H7 (cell line): ENCODE measurements around the gene RHOA. TPM values are rescaled to one million over a fixed set of nuclear protein-coding genes. Genes with fewer than 3 reads are reported as not detected.
"Not testable (repeated sequence)": the region's sequence is repeated elsewhere in the genome, so short reads cannot be mapped to it uniquely, and the experiment has no call there.

Experiments used
- DNase-seq: peaks from one replicate; pipeline ENCODE4 v3.0.0; 2012
- H3K27me3 ChIP-seq: 2 replicates; pipeline ENCODE4 v1.6.0; 2011; ENCODE audit warnings: mild to moderate bottlenecking, low read length; ENCODE audit not compliant: control insufficient read depth, insufficient read depth
- H3K36me3 ChIP-seq: replicated peaks from 2 replicates; pipeline ENCODE4 v1.5.1; 2011; ENCODE audit warnings: low read length; ENCODE audit not compliant: control insufficient read depth, insufficient read depth
- H3K4me3 ChIP-seq: 2 replicates; pipeline ENCODE4 v1.5.1; 2011; ENCODE audit warnings: low read depth, mild to moderate bottlenecking, control low read depth, low read length, moderate library complexity; ENCODE audit not compliant: insufficient read depth
- total RNA-seq: library from RNA; depleted of rRNA; stranded (reverse); fragments of >200 nt; shearing (Covaris generic); gene quantifications from 2 replicates; pipeline ENCODE4 v1.2.3, GENCODE V29; 2014

The RHOA gene
- total RNA-seq, 1 experiment from 2014 or later, result 377 TPM

DNA sequence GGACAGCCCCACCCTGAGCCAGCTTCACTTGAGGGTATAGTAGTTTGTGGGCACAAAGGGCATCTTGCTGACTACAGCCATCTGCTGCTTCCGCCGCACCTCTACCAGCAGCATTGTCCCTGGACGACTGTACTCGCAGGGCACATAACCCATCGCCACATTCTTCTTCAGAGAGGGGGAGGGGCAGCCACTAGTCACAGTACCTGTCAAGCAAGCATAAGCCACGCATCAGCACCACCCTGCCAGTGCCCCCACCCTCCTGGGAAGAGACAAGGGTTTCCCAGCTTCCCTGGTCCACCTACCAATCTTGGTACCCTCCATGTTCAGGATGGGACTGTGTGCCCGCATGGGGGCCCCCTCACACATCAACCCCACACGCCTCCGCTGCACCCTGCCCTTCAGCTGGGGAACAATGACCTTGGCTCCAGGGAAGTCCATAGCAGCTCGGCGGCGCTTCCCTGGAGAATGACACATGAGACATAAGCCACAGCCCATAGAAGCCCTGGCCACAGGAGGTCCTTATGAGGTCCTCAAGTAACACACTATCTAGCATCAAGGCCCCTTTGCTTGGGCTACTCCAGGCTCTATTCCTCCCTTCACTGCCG is 5.8 kb upstream of the RHOA start:
- peak; percentile 52 for DNase-seq
- no peak overlapping the region for H3K4me3 ChIP-seq
- no peaks in the 10 kb centered on the region for H3K27me3 ChIP-seq
- H3K36me3 ChIP-seq, result peaks cover 8% of the 10 kb centered on the region

DNA sequence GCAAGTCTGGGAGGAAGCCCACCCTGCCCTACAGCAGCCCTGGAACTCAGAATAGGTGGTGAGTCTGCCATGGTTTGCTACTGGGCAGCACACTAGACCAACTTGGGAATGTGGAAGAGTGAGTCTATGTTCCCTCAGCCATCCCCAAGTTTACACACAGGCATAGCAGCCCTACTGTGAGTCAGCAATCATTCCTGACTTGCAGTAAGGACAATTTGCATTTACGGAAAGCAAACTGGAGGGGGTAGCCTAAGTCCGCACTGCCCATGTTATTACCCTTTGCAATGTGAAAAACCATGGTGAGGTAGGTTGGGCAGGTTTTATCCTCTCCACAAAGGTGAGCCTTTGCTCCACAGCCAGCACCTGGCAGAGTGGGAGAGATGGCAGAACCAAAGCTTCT is 5.1 kb upstream of the RHOA start:
- Histone ChIP-seq H3K36me3 (peaks cover 8% of the 10 kb centered on the region), H3K4me3 (no peak overlapping the region), H3K27me3 (no peaks in the 10 kb centered on the region)
- no peak for DNase-seq

DNA sequence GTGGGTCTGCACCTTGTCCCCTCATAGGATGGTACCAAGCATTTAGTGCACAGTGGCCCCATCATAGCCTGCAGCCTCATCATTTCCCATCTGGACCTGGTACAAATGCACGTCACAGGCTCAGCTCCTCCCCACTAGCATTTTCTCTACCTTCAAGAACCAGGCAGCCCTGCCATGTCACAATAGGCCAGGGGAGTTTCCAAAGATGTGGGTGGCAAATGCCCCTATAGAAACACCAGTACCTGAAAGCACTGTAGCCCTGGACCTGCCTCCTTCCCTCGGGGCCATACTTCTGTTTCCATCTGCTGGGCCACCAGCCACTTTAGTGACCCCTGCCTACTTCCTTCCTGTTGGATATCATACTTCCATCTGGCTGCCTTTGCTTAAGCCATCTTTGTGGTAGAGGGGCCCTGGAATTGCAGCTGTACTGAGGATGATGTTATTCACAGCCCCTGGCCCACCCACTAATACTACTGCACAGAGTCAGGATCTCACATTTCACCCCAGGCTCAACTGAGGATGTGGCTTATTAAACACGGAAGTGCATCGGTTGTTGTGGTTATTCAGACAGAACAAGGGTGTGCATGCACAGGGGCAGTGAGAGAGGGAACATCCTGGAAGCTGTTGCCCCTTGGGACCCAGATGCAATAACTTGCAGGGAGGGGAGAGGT is 4.3 kb upstream of the RHOA start:
- no peaks in the 10 kb centered on the region for H3K27me3 ChIP-seq
- H3K36me3 ChIP-seq, result peaks cover 8% of the 10 kb centered on the region
- H3K4me3 ChIP-seq, result no peak overlapping the region
- DNase-seq, result no peak

DNA sequence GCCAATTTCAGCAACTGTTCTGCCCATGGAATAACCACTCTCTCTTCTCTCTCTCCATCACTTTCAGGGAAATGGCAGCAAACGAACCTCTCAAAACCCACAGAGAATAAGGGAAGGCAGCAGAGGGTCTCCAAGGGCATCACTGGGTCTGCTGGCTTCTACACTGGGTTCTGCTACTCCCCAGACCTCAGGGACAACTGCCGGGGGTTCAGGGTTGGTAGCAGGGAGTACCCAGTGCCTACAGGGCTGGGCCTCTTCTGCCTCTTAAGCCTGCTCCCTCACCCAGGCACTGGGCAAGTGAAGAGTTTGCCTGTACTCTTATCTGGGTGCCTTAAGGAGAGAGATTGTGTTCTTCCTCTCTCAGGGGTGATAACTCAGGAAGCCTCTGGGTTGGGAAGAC is 3.0 kb upstream of the RHOA start:
- no peak for DNase-seq
- Histone ChIP-seq H3K27me3 (no peaks in the 10 kb centered on the region), H3K36me3 (peaks cover 8% of the 10 kb centered on the region), H3K4me3 (no peak overlapping the region)

DNA sequence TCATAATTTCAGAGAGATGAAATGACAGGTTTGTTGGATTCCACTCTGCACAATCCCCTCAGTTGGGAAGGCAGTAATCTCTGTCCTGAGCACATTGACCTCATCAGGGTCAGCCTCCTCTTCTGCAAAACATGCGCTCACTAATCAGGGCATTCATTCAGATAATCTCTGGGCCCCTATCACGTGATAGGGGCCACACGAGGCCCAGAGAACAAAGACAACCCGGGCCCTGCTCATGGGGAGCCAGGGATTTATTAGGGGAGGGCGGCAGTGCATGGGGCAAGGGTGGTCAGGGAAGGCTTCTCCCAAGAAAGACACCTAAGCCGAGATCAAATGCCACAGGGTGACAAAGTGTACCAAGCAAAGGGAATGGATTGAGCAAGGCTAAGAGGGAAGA is 1.6 kb upstream of the RHOA start:
- no peak for DNase-seq
- Histone ChIP-seq H3K27me3 (no peaks in the 10 kb centered on the region), H3K4me3 (no peak overlapping the region), H3K36me3 (peaks cover 4% of the 10 kb centered on the region; the same call in 1 of the 2 replicates)

DNA sequence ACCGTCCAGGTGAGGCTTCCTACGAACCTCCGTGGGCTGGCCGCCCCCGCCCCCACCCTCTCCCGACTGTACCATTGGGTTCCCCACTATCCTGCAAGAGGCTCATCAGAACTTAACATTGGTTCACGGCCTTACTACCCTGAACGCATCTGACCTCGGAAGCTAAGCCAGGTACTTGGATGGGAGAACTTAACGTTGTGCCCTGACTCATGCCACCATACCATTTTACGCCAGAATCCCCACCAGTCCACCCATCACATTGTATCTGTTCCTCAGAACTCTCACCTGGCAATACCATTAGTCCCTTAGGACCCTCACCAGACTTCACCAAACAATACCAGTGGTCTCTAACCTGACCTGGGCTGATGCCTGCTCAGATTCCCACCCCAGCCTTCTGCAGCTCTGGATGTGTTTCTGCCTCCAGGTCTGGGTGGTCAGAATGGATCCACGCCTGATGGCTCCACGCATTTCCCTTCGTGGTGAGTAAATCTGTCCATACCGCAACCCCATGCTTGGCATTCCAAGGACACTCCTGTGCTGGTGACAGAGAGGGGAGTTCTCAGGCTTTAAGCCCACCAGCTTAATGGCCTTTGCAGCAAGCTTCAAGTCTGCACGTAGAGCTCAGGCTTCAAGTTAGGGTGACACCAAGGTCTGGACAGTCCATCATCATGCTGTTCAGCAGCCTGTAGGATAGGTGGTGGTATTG is 1.0 kb upstream of the RHOA start:
- DNase-seq, result no peak
- peaks cover 4% of the 10 kb centered on the region; the same call in 1 of the 2 replicates for H3K36me3 ChIP-seq
- peak overlapping the region; percentile 85 for H3K4me3 ChIP-seq
- H3K27me3 ChIP-seq, result no peaks in the 10 kb centered on the region

DNA sequence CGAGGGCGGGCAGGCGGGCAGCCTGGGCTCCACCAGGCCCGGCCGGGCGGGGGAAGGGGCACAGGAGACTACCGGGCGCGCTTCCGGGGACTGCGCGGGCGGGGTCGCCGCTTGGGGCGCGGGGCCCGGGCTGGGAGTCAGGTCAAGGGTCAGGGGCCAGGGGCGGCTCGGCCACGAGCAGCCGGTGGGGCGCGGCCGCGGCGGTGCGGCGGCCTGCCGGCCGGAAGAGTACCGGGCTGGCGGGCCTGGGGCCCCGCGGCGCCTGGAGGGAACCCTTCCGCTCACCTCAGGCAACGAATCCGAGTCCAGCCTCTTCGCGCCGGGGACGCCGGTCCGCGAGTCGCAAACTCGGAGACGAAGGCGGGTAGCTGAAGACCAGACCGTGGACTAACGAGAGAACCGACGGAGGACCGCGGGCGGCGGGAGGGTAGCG is 225 bp downstream of the RHOA start:
- Histone ChIP-seq H3K36me3 (peaks cover 4% of the 10 kb centered on the region; the same call in 1 of the 2 replicates), H3K4me3 (peak overlapping the region; percentile 85), H3K27me3 (no peaks in the 10 kb centered on the region)
- peak; percentile 93 for DNase-seq

DNA sequence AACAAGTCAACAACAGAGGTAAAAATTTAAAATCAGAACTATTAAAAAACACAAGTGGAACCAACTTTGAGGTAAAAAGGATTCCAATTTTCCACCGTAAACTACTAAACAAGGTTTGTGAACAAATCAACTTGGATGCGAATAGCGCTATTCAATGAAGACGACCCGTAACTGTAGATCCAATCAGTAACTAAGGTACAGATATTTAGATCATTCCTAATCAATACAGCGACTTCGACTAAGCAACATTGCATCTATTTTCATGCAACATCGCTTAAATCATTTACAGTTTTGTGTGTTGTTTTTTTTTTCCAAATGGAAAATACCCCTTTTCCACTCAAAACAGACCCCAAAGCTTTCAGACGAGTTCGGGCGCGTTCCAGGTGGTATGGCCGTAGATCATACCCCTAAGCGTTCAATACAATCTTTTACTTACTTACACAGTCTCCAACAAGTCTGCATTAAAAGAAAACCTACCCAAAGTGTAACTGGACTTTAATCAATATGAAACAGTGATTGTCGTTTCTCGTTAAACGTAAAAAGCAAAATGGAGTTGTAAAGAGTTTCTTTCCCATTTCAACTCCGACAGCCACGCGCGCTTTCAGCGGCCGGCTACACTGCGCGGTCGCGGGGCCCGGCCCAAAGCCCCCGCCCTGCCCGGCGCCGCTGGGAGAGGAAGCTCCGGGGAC is 786 bp downstream of the RHOA start:
- Histone ChIP-seq H3K4me3 (peak overlapping the region; percentile 85), H3K27me3 (no peaks in the 10 kb centered on the region), H3K36me3 (peaks cover 3% of the 10 kb centered on the region; the same call in 1 of the 2 replicates)
- no peak for DNase-seq

DNA sequence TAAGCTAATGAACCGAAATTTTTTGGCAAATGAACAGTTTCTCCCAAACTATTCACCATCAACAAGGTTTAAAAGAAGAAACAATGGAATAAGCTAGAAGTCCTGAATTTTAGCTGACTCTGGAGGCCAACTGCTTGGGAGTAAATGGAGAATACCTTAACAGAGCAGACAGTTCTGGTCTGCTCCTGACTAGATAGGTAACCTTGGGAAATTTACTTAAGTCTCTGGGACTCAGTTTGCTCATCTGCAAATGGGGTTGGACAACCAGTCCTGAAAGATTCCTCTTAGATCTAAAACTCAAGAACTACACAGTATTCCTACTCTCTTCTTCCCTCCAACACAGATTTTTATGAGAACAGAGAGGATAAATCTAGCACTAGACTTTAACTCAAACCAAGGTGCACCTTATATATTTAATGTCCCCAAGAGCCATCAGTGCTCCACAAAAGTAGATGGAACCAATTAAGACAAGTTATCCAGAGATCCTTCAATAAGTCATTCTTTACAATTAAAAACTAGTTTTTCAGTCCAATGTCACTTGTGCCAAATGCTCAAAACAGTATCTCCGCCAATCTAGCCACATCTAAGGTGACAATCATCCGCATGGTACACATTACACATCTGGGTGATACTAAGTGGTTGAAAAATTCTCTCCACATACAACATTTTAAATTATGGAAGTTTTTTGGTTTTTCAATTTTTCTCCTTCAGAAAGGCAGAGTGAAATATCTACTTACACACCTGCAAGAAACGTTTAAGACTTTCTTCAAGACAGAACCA is 1.5 kb downstream of the RHOA start:
- DNase-seq, result no peak
- H3K4me3 ChIP-seq, result peak overlapping the region; percentile 85
- peaks cover 3% of the 10 kb centered on the region; the same call in 1 of the 2 replicates for H3K36me3 ChIP-seq
- no peaks in the 10 kb centered on the region for H3K27me3 ChIP-seq

DNA sequence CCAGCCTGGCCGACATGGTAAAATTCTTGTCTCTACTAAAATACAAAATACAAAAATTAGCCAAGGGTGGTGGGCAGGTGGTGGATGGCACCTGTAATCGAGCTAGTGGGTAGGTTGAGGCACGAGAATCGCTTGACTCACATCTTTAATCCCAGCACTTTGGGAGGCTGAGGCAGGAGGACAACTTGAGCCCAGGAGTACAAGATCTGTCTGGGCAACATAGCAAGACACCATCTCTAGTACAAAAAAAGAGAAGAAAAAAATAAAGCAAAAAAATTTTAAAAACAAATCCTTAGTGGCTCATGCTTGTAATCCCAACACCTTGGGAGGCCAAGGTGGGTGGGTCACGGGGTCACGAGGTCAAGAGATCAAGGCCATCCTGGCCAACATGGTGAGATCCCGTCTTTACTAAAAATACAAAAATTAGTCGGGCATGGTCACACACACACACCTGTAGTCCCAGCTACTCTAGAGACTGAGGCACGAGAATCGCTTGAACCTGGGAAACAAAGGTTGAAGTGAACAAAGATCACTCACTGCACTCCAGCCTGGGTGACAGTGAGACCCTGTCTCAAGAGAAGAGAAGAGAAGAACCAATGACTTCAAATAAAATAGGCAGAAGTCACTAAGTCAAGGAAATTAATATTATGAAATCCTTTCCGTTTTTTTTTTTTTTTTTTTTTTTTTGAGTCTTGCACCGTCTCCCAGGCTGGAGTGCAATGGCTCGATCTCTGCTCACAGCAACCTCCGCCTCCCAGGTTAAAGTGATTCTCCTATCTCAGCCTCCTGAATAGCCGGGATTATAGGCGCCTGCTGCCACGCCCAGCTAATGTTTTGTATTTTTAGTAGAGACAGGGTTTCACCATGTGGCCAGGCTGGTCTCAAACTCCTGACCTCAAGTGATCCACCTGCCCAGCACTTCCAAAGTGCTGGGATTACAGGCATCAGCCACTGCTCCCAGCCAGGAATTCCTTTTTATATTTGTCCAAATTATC is 4.9 kb downstream of the RHOA start:
- no peak for DNase-seq
- no peaks in the 10 kb centered on the region for H3K27me3 ChIP-seq
- peaks cover 1% of the 10 kb centered on the region for H3K36me3 ChIP-seq
- H3K4me3 ChIP-seq, result no peak overlapping the region

DNA sequence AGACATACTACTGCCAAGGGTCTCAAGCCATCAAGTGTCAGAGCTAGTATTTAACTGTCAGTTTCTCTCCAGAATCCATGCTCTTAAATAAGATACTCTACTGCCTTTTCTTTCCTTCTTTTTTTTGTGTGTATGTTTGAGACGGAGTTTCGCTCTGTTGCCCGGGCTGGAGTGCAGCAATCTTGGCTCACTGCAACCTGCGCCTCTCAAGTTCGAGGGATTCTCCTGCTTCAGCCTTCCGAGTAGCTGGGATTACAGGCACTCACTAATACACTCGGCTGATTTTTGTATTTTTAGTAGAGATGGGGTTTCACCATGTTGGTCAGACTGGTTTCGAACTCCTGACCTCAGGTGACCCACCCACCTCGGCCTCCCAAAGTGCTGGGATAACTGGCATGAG is 6.2 kb downstream of the RHOA start:
- not testable (repeated sequence) for DNase-seq, H3K27me3 ChIP-seq, H3K36me3 ChIP-seq, H3K4me3 ChIP-seq

DNA sequence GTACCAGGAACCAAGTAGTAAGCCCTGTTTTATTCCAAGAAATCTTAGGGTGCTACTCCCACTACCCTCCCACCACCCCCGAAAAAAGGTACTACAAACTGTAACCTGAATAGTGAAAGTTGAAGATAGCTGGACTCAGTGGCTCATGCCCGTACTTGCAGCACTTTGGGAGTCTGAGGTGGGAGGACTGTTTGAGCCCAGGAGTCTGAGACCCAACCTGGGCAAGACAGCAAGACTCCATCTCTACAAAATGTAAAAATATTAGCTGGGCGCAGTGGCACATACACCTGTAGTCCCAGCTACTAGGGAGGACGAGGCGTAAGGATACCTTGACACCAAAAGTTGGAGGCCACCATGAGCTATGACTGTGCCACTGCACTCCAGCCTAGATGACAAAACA is 7.9 kb downstream of the RHOA start:
- no peak for DNase-seq
- no peaks in the 10 kb centered on the region for H3K27me3 ChIP-seq
- no peak overlapping the region for H3K4me3 ChIP-seq
- H3K36me3 ChIP-seq, result peaks cover 1% of the 10 kb centered on the region

DNA sequence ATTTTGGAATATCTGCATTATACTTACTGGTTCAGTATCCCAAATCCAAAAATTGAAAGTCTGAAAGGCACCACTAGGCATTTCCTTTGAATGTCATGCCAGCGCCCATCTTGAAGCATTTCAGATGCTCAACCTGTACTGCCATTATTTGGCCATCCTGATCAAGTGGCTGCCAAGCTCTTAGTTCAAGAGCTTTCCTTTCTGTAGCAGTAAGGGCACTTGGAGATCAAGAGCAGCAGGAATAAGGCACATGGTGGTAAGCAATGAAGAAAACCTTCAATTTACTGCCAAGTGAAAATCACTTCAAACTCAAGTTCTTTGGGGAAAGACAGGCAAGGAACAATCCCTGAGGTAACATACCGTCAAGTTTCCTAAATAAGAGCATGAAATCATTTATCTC is 10.0 kb downstream of the RHOA start:
- peaks cover 1% of the 10 kb centered on the region for H3K36me3 ChIP-seq
- no peak for DNase-seq
- no peaks in the 10 kb centered on the region for H3K27me3 ChIP-seq
- H3K4me3 ChIP-seq, result no peak overlapping the region
